ENCODE results near the gene LIN7C.

GRCh38 chr11:27525824-27526516 lies 19.4 kb upstream of the LIN7C start:
- no peak for TF ChIP-seq TAF1 (IDR thresholded peaks at IDR 0.05; ENCODE audit: borderline replicate concordance, insufficient read depth, low read length)
- TF ChIP-seq POLR2AphosphoS5 (IDR thresholded peaks at IDR 0.05; ENCODE audit: low read depth, low read length), result no peak
- TF ChIP-seq, protein P1, sequence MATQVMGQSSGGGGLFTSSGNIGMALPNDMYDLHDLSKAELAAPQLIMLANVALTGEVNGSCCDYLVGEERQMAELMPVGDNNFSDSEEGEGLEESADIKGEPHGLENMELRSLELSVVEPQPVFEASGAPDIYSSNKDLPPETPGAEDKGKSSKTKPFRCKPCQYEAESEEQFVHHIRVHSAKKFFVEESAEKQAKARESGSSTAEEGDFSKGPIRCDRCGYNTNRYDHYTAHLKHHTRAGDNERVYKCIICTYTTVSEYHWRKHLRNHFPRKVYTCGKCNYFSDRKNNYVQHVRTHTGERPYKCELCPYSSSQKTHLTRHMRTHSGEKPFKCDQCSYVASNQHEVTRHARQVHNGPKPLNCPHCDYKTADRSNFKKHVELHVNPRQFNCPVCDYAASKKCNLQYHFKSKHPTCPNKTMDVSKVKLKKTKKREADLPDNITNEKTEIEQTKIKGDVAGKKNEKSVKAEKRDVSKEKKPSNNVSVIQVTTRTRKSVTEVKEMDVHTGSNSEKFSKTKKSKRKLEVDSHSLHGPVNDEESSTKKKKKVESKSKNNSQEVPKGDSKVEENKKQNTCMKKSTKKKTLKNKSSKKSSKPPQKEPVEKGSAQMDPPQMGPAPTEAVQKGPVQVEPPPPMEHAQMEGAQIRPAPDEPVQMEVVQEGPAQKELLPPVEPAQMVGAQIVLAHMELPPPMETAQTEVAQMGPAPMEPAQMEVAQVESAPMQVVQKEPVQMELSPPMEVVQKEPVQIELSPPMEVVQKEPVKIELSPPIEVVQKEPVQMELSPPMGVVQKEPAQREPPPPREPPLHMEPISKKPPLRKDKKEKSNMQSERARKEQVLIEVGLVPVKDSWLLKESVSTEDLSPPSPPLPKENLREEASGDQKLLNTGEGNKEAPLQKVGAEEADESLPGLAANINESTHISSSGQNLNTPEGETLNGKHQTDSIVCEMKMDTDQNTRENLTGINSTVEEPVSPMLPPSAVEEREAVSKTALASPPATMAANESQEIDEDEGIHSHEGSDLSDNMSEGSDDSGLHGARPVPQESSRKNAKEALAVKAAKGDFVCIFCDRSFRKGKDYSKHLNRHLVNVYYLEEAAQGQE (IDR thresholded peaks at IDR 0.05; ENCODE audit: insufficient read depth in 1 of 2, low read depth in 2 of 2, low read length in 2 of 2), result no peak

Data from PFSK-1 (cell line).